ENCODE data around the gene FUCA1. TPM values are rescaled to one million over a fixed set of nuclear protein-coding genes. Genes with fewer than 3 reads are reported as not detected.

Gene FUCA1
- total and polyA plus RNA-seq, 2 of the 8 experiments (the other 6 are each of a cell fraction or from before 2014, with no cell fraction given) = 5.9 to 6.4 TPM

DNA sequence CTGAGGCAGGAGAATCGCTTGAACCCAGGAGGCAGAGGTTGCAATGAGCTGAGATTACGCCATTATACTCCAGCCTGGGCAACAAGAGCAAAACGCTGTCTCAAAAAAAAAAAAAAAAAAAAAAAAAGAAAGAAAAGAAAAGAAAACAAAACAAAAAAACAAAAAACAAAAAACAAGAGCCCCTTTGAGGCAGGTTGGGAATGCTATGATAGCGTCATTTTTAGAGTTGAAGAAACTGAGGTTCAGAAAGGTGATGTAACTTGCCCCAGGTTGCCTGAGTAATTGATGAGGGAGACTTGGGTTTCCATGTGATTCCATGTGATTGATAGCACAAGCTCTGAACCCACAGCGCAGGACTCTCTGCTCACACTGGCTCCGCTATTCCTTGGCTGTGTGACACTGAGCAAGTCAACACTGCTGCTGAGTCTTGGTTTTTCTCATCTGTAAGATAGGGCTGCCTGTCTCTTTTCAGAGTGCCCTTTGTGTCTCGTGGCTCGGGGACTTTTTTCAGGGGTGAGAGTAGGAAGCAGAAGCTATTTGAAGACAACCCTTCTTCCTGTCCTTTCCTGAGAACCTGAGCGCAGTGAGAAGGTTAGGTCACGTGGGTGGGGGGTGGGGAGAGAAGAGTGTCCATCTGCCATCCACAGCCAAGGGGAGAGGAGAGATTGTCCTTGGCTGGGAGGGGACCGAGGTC, 42.6 kb upstream of the FUCA1 start:
- H4K20me1 ChIP-seq (replicated peaks in 1 of 2; ENCODE audit: control insufficient read depth in 1 of 2, insufficient read depth in 2 of 2, low read length in 2 of 2) = no peaks in the 10 kb centered on the region
- H3K4me3 ChIP-seq (ENCODE audit: extremely low read depth in 1 of 4, insufficient read depth in 2 of 4, low read depth in 3 of 4, low read length in 4 of 4) = no peak overlapping the region
- H3K18ac ChIP-seq (ENCODE audit: extremely low read depth, low read length) = no peak overlapping the region
- H2BK5ac ChIP-seq (ENCODE audit: low read depth, low read length) = no peak overlapping the region
- H3K27ac ChIP-seq (ENCODE audit: low read depth, low read length) = no peak overlapping the region
- H4K91ac ChIP-seq (replicated peaks; ENCODE audit: insufficient read length, low read length) = no peak overlapping the region
- H2BK12ac ChIP-seq (ENCODE audit: low read depth, low read length) = no peak overlapping the region
- 0 out of 7 replicates have a peak, but pooled peaks cover 0 to 1% (median 0%) of the 10 kb centered on the region in 4 experiments for H3K27me3 ChIP-seq (replicated peaks in 1 of 4; ENCODE audit: control insufficient read depth in 3 of 4, extremely low read depth in 1 of 4, insufficient read depth in 3 of 4, low read length in 3 of 4)
- H3K9me3 ChIP-seq (ENCODE audit: insufficient read depth in 2 of 2, low read depth in 1 of 2, low read length in 1 of 2) = no peaks in the 10 kb centered on the region
- H3K23ac ChIP-seq (ENCODE audit: insufficient read length) = no peak overlapping the region
- H3K14ac ChIP-seq (ENCODE audit: insufficient read length) = no peak overlapping the region
- no peak overlapping the region for H3K4me2 ChIP-seq (ENCODE audit: insufficient read depth in 1 of 2, low read depth in 2 of 2, low read length in 2 of 2)
- no peak overlapping the region for H3K56ac ChIP-seq (replicated peaks; ENCODE audit: insufficient read length, low read depth, low read length)
- no peaks in the 10 kb centered on the region for H3K79me1 ChIP-seq (ENCODE audit: low read depth, low read length)
- CTCF ChIA-PET (ENCODE audit: partially characterized antibody) = interaction anchor here (0.6 to 5.1 kb wide), 5 partner anchors 13 to 139 kb away, joined by 3 to 28 read pairs (median 4); no protein-coding TSS in a partner anchor
- DNase-seq (ENCODE audit: low read depth in 1 of 2, low spot score in 2 of 2) = no peak
- H3K79me2 ChIP-seq (ENCODE audit: control insufficient read depth in 1 of 2, insufficient read depth in 2 of 2, low read length in 2 of 2) = no peaks in the 10 kb centered on the region
- POLR2A ChIA-PET (ENCODE audit: partially characterized antibody) = interaction anchor here (0.8 kb wide), 1 partner anchor 85 kb away, joined by 3 read pairs; the partner anchor contains the start of gene HMGCL
- no peak for FAIRE-seq
- no peak overlapping the region for H3K9ac ChIP-seq (replicated peaks in 1 of 4; ENCODE audit: extremely low read depth in 1 of 4, low read depth in 3 of 4, low read length in 3 of 4)
- H3K36me3 ChIP-seq (ENCODE audit: control insufficient read depth in 2 of 4, insufficient read depth in 4 of 4, low read length in 3 of 4) = no peaks in the 10 kb centered on the region; a peak in 1 of 8 replicates
- no peak overlapping the region for H4K8ac ChIP-seq (ENCODE audit: extremely low read depth, insufficient read depth, low read length)
- H2AFZ ChIP-seq (ENCODE audit: low read length) = peak overlapping the region; percentile 16; the same call in 1 of the 2 replicates
- no peak overlapping the region for H3K4ac ChIP-seq (replicated peaks; ENCODE audit: insufficient read length, low read depth, low read length)
- TF ChIP-seq CBX8 (IDR thresholded peaks at IDR 0.05; ENCODE audit: borderline replicate concordance, low read depth, low read length) (no peak), RAD21 (IDR thresholded peaks at IDR 0.05 in 1 of 2, conservative IDR thresholded peaks at IDR 0.05 in 1 of 2; ENCODE audit: low read depth in 2 of 2, low read length in 2 of 2) (no peak), KDM4A (IDR thresholded peaks at IDR 0.05; ENCODE audit: low read depth, low read length, severe bottlenecking) (no peak), RFX5 (IDR thresholded peaks at IDR 0.05; ENCODE audit: borderline replicate concordance, low read depth, low read length) (no peak), CEBPB (IDR thresholded peaks at IDR 0.05; ENCODE audit: low read depth, low read length) (no peak), TCF12 (IDR thresholded peaks at IDR 0.05; ENCODE audit: low read depth, low read length) (no peak), EGR1 (IDR thresholded peaks at IDR 0.05; ENCODE audit: borderline replicate concordance, low read depth, low read length) (no peak)
- TF ChIP-seq, protein P1, sequence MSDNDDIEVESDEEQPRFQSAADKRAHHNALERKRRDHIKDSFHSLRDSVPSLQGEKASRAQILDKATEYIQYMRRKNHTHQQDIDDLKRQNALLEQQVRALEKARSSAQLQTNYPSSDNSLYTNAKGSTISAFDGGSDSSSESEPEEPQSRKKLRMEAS (IDR thresholded peaks at IDR 0.05) = no peak
- H3K4me1 ChIP-seq (replicated peaks in 1 of 4; ENCODE audit: control insufficient read depth in 3 of 4, insufficient read depth in 4 of 4, low read length in 3 of 4) = peaks cover 0 to 2% (median 0%) of the 10 kb centered on the region in 4 experiments; a peak in 1 of 7 replicates
- no peak overlapping the region for H2BK120ac ChIP-seq (replicated peaks; ENCODE audit: low read depth, low read length)
- 91% methylated on average over 8 of the region's 11 CpGs; no CpG with 5 or more reads in 1 of the 2 experiments for WGBS, 2 experiments (ENCODE audit: extremely low coverage in 1 of 2, insufficient coverage in 1 of 2, insufficient read length in 1 of 2, insufficient replicate concordance in 2 of 2, low coverage in 1 of 2, low lambda C conversion rate in 2 of 2, missing lambda C conversion rate in 1 of 2)
- H4K5ac ChIP-seq (ENCODE audit: insufficient read length, low read depth, low read length) = no peak overlapping the region
- H2BK15ac ChIP-seq (ENCODE audit: low read length) = no peak overlapping the region
- H3K23me2 ChIP-seq (ENCODE audit: low read depth, low read length) = no peaks in the 10 kb centered on the region
- H2BK20ac ChIP-seq (ENCODE audit: low read length) = no peak overlapping the region
- H2AK5ac ChIP-seq (ENCODE audit: low read depth, low read length) = no peak overlapping the region

Data from H1 (cell line).